GM23338 (cell line): ENCODE data around the gene UST.

Experiments used
- CREB1 ChIP-seq: fragments of 250-450 bp; sonication (Bioruptor Pico); IDR thresholded peaks from 2 replicates; pipeline ENCODE4 v1.5.0; 2020; ENCODE audit warnings: low read depth, mild to moderate bottlenecking, moderate library complexity
- EZH2 ChIP-seq: fragments of 200-600 bp; sonication (generic); IDR thresholded peaks from one replicate; pipeline ENCODE4 v1.8.0; 2017; ENCODE audit warnings: antibody characterized with exemption, mild to moderate bottlenecking, low read depth; ENCODE audit not compliant: unreplicated experiment
- EZH2phosphoT487 ChIP-seq: fragments of 200-600 bp; sonication (generic); IDR thresholded peaks from one replicate; pipeline ENCODE4 v1.8.1; 2018; ENCODE audit warnings: antibody characterized with exemption; ENCODE audit not compliant: unreplicated experiment
- JUNB ChIP-seq: IDR thresholded peaks from one replicate; pipeline ENCODE4 v1.6.1; 2016; ENCODE audit warnings: antibody characterized with exemption; ENCODE audit not compliant: unreplicated experiment
- NANOG ChIP-seq: IDR thresholded peaks from 2 replicates; pipeline ENCODE4 v1.6.1; 2016; ENCODE audit warnings: antibody characterized with exemption, borderline replicate concordance
- POLR2AphosphoS5 ChIP-seq: IDR thresholded peaks from 2 replicates; pipeline ENCODE4 v1.6.1; 2016; ENCODE audit warnings: antibody characterized with exemption, low read depth
- STAT1 ChIP-seq: IDR thresholded peaks from one replicate; pipeline ENCODE4 v1.6.1; 2016; ENCODE audit warnings: antibody characterized with exemption; ENCODE audit not compliant: unreplicated experiment
- ZNF114 ChIP-seq: fragments of 250-450 bp; sonication (Bioruptor Pico); IDR thresholded peaks from 2 replicates; pipeline ENCODE4 v1.5.0; 2020; ENCODE audit warnings: mild to moderate bottlenecking, moderate library complexity
- ZNF331 ChIP-seq: fragments of 250-450 bp; sonication (Bioruptor Pico); IDR thresholded peaks from 2 replicates; pipeline ENCODE4 v1.5.0; 2020; ENCODE audit warnings: low read depth, mild to moderate bottlenecking, moderate library complexity
- TF ChIP-seq, protein P1 (sequence below), 2 experiments: fragments of 200-600 bp in 1 of 2; sonication (generic) in 1 of 2; conservative IDR thresholded peaks; 2 replicates each; pipeline versions ENCODE4 v1.5.1 to v1.6.1; 2016 to 2017; ENCODE audit warnings: antibody characterized with exemption in 2 of 2, low read depth in 2 of 2, mild to moderate bottlenecking in 2 of 2, moderate library complexity in 1 of 2
- TF ChIP-seq, protein P2 (sequence below): IDR thresholded peaks from one replicate; pipeline ENCODE4 v1.6.1; 2018; ENCODE audit warnings: antibody characterized with exemption; ENCODE audit not compliant: unreplicated experiment
- TF ChIP-seq, protein P3 (sequence below): IDR thresholded peaks from 2 replicates; pipeline ENCODE4 v1.6.1; 2016; ENCODE audit warnings: antibody characterized with exemption
- TF ChIP-seq, protein P4 (sequence below): fragments of 250-450 bp; sonication (Bioruptor Pico); IDR thresholded peaks from 2 replicates; pipeline ENCODE4 v1.5.0; 2020; ENCODE audit warnings: mild to moderate bottlenecking, moderate library complexity

DNA sequence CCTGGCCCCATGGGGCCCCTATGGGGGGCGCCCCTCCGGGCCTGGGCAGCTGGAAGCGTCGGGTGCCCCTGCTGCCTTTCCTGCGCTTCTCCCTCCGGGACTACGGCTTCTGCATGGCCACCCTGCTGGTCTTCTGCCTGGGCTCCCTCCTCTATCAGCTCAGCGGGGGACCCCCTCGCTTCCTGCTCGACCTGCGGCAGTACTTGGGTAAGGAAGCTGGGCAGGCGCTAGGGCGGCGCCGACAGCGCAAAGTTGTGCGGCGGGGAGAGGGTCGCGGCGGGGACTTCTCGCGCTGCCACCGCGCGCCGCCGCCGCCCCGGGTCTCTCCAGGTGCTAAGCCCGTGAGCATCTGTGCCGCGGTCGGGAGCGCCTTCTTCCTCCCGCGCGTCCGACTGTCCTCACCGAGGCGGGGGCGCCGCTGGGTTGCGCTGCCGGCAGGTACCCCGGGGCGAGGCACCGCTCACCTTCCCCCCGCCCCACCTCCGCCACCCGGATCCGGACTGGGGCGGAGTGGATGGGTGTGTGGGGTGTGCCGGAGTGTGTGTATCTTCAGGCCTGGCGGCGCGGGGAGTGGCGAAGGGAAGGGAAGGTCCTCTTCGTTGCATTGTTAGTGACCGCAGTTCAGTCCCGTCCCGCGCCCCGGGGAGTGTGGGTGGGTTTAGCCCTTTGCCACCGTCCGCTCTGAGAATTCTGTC is 788 bp downstream of the UST start:
- TF ChIP-seq, protein P1, sequence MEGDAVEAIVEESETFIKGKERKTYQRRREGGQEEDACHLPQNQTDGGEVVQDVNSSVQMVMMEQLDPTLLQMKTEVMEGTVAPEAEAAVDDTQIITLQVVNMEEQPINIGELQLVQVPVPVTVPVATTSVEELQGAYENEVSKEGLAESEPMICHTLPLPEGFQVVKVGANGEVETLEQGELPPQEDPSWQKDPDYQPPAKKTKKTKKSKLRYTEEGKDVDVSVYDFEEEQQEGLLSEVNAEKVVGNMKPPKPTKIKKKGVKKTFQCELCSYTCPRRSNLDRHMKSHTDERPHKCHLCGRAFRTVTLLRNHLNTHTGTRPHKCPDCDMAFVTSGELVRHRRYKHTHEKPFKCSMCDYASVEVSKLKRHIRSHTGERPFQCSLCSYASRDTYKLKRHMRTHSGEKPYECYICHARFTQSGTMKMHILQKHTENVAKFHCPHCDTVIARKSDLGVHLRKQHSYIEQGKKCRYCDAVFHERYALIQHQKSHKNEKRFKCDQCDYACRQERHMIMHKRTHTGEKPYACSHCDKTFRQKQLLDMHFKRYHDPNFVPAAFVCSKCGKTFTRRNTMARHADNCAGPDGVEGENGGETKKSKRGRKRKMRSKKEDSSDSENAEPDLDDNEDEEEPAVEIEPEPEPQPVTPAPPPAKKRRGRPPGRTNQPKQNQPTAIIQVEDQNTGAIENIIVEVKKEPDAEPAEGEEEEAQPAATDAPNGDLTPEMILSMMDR (conservative IDR thresholded peaks at IDR 0.05; ENCODE audit: low read depth in 2 of 2): peak in 1 of 2 experiments; percentile 34; a peak in 2 of 4 replicates
- TF ChIP-seq POLR2AphosphoS5: peak; percentile 19; the same call in 1 of the 2 replicates
- TF ChIP-seq EZH2: no peak
- no peak for TF ChIP-seq JUNB
- TF ChIP-seq, protein P2, sequence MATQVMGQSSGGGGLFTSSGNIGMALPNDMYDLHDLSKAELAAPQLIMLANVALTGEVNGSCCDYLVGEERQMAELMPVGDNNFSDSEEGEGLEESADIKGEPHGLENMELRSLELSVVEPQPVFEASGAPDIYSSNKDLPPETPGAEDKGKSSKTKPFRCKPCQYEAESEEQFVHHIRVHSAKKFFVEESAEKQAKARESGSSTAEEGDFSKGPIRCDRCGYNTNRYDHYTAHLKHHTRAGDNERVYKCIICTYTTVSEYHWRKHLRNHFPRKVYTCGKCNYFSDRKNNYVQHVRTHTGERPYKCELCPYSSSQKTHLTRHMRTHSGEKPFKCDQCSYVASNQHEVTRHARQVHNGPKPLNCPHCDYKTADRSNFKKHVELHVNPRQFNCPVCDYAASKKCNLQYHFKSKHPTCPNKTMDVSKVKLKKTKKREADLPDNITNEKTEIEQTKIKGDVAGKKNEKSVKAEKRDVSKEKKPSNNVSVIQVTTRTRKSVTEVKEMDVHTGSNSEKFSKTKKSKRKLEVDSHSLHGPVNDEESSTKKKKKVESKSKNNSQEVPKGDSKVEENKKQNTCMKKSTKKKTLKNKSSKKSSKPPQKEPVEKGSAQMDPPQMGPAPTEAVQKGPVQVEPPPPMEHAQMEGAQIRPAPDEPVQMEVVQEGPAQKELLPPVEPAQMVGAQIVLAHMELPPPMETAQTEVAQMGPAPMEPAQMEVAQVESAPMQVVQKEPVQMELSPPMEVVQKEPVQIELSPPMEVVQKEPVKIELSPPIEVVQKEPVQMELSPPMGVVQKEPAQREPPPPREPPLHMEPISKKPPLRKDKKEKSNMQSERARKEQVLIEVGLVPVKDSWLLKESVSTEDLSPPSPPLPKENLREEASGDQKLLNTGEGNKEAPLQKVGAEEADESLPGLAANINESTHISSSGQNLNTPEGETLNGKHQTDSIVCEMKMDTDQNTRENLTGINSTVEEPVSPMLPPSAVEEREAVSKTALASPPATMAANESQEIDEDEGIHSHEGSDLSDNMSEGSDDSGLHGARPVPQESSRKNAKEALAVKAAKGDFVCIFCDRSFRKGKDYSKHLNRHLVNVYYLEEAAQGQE: no peak
- TF ChIP-seq, protein P3, sequence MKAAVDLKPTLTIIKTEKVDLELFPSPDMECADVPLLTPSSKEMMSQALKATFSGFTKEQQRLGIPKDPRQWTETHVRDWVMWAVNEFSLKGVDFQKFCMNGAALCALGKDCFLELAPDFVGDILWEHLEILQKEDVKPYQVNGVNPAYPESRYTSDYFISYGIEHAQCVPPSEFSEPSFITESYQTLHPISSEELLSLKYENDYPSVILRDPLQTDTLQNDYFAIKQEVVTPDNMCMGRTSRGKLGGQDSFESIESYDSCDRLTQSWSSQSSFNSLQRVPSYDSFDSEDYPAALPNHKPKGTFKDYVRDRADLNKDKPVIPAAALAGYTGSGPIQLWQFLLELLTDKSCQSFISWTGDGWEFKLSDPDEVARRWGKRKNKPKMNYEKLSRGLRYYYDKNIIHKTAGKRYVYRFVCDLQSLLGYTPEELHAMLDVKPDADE: peak; percentile 54; the same call in 1 of the 2 replicates
- TF ChIP-seq EZH2phosphoT487: no peak
- no peak for TF ChIP-seq CREB1 (CRISPR knock-in tag)
- no peak for TF ChIP-seq ZNF114 (CRISPR knock-in tag)
- TF ChIP-seq, protein P4, sequence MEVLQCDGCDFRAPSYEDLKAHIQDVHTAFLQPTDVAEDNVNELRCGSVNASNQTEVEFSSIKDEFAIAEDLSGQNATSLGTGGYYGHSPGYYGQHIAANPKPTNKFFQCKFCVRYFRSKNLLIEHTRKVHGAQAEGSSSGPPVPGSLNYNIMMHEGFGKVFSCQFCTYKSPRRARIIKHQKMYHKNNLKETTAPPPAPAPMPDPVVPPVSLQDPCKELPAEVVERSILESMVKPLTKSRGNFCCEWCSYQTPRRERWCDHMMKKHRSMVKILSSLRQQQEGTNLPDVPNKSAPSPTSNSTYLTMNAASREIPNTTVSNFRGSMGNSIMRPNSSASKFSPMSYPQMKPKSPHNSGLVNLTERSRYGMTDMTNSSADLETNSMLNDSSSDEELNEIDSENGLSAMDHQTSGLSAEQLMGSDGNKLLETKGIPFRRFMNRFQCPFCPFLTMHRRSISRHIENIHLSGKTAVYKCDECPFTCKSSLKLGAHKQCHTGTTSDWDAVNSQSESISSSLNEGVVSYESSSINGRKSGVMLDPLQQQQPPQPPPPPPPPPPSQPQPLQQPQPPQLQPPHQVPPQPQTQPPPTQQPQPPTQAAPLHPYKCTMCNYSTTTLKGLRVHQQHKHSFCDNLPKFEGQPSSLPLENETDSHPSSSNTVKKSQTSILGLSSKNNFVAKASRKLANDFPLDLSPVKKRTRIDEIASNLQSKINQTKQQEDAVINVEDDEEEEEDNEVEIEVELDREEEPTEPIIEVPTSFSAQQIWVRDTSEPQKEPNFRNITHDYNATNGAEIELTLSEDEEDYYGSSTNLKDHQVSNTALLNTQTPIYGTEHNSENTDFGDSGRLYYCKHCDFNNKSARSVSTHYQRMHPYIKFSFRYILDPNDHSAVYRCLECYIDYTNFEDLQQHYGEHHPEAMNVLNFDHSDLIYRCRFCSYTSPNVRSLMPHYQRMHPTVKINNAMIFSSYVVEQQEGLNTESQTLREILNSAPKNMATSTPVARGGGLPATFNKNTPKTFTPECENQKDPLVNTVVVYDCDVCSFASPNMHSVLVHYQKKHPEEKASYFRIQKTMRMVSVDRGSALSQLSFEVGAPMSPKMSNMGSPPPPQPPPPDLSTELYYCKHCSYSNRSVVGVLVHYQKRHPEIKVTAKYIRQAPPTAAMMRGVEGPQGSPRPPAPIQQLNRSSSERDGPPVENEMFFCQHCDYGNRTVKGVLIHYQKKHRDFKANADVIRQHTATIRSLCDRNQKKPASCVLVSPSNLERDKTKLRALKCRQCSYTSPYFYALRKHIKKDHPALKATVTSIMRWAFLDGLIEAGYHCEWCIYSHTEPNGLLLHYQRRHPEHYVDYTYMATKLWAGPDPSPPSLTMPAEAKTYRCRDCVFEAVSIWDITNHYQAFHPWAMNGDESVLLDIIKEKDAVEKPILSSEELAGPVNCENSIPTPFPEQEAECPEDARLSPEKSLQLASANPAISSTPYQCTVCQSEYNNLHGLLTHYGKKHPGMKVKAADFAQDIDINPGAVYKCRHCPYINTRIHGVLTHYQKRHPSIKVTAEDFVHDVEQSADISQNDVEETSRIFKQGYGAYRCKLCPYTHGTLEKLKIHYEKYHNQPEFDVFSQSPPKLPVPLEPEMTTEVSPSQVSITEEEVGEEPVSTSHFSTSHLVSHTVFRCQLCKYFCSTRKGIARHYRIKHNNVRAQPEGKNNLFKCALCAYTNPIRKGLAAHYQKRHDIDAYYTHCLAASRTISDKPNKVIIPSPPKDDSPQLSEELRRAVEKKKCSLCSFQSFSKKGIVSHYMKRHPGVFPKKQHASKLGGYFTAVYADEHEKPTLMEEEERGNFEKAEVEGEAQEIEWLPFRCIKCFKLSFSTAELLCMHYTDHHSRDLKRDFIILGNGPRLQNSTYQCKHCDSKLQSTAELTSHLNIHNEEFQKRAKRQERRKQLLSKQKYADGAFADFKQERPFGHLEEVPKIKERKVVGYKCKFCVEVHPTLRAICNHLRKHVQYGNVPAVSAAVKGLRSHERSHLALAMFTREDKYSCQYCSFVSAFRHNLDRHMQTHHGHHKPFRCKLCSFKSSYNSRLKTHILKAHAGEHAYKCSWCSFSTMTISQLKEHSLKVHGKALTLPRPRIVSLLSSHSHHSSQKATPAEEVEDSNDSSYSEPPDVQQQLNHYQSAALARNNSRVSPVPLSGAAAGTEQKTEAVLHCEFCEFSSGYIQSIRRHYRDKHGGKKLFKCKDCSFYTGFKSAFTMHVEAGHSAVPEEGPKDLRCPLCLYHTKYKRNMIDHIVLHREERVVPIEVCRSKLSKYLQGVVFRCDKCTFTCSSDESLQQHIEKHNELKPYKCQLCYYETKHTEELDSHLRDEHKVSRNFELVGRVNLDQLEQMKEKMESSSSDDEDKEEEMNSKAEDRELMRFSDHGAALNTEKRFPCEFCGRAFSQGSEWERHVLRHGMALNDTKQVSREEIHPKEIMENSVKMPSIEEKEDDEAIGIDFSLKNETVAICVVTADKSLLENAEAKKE (CRISPR knock-in tag): no peak
- TF ChIP-seq STAT1: no peak
- no peak for TF ChIP-seq ZNF331
- TF ChIP-seq NANOG: no peak
